Chondrocyte (in vitro differentiated cells): ENCODE results near the gene ZNF23. TPM values are rescaled to one million over a fixed set of nuclear protein-coding genes. Genes with fewer than 3 reads are reported as not detected.

ENCODE experiments used
- DNase-seq: peaks from one replicate; pipeline ENCODE4 v3.0.0; 2021; ENCODE audit warnings: mixed read lengths, low spot score
- H3K27ac Mint-ChIP-seq: one replicate; pipeline ENCODE4 v1.8.0; 2021; ENCODE audit warnings: mild to moderate bottlenecking, moderate library complexity, mixed read lengths; ENCODE audit not compliant: unreplicated experiment
- H3K27me3 Mint-ChIP-seq: 2 replicates; pipeline ENCODE4 v1.8.0; 2021; ENCODE audit warnings: low read depth, mixed read lengths
- H3K36me3 Mint-ChIP-seq: 2 replicates; pipeline ENCODE4 v1.8.0; 2021; ENCODE audit warnings: low read depth, mixed read lengths
- H3K4me1 Mint-ChIP-seq: 2 replicates; pipeline ENCODE4 v1.8.0; 2021; ENCODE audit warnings: low read depth, mild to moderate bottlenecking, mixed read lengths
- H3K4me3 Mint-ChIP-seq: one replicate; pipeline ENCODE4 v1.8.0; 2021; ENCODE audit warnings: mild to moderate bottlenecking, moderate library complexity, mixed read lengths; ENCODE audit not compliant: unreplicated experiment
- H3K9me3 Mint-ChIP-seq: 2 replicates; pipeline ENCODE4 v1.8.0; 2021; ENCODE audit warnings: low read depth, mixed read lengths
- total RNA-seq: library from RNA; stranded (reverse); gene quantifications from 3 replicates; pipeline ENCODE4 v1.2.1, GENCODE V29; 2021
- TF ChIP-seq, protein P1 (sequence below): fragments of 200-600 bp; sonication (generic); IDR thresholded peaks from 2 replicates; pipeline ENCODE4 v1.5.0; 2021; ENCODE audit warnings: antibody characterized with exemption, mild to moderate bottlenecking, moderate library complexity

ZNF23 gene
- total RNA-seq, 1 donor from 2014 or later, result 10.4 TPM

DNA sequence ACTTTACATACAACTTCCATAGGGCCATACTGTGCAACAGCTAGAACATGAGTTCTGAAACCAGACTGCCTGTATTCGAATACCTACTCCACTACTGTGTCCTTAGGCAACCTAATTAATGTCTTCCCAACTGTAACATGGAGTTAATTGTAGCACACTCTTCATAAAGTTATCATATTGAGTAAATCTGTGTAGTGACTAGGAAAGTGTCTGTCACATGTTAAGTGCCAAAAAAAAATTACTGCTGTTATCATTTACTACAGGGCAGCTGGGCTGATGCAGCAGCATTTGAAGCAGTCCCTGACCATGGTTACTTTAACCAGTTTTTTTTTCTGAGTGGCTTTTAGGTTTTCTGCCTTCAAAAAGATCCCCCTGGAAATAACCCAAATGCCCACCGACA lies 10.9 kb upstream of the ZNF23 start:
- Mint-ChIP-seq H3K27me3 (no peaks in the 10 kb centered on the region), H3K9me3 (no peaks in the 10 kb centered on the region)

DNA sequence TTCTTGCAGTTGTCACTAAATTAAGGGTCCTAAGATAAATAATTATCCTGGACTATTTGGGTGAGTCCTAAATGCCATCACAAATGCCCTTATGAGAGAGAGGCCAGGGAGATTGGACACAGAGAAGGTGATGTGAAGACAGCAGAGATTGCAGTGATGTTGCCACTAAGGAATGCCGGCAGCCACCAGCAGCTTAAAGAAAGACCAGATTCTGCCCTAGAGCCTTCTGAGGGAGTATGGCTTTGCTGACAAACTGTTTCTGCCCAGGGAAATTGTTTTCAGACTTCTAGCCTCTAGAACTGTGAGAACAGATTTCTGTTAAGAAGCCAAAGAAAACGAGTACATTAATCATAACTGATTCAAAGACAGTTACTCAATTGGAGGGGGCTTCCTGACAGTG lies 10.0 kb upstream of the ZNF23 start:
- H3K4me3 Mint-ChIP-seq, result no peak overlapping the region
- TF ChIP-seq, protein P1, sequence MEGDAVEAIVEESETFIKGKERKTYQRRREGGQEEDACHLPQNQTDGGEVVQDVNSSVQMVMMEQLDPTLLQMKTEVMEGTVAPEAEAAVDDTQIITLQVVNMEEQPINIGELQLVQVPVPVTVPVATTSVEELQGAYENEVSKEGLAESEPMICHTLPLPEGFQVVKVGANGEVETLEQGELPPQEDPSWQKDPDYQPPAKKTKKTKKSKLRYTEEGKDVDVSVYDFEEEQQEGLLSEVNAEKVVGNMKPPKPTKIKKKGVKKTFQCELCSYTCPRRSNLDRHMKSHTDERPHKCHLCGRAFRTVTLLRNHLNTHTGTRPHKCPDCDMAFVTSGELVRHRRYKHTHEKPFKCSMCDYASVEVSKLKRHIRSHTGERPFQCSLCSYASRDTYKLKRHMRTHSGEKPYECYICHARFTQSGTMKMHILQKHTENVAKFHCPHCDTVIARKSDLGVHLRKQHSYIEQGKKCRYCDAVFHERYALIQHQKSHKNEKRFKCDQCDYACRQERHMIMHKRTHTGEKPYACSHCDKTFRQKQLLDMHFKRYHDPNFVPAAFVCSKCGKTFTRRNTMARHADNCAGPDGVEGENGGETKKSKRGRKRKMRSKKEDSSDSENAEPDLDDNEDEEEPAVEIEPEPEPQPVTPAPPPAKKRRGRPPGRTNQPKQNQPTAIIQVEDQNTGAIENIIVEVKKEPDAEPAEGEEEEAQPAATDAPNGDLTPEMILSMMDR, result no peak
- H3K27me3 Mint-ChIP-seq, result no peaks in the 10 kb centered on the region
- no peak overlapping the region for H3K27ac Mint-ChIP-seq
- peaks cover 20% of the 10 kb centered on the region for H3K36me3 Mint-ChIP-seq
- no peak for DNase-seq
- peaks cover 19% of the 10 kb centered on the region for H3K4me1 Mint-ChIP-seq
- H3K9me3 Mint-ChIP-seq, result no peaks in the 10 kb centered on the region

More for the DNA sequence above, 10.9 kb upstream of the ZNF23 start:
- TF ChIP-seq, protein P1, result no peak
- Mint-ChIP-seq H3K27ac (no peak overlapping the region), H3K4me3 (no peak overlapping the region), H3K4me1 (peaks cover 19% of the 10 kb centered on the region), H3K36me3 (peaks cover 26% of the 10 kb centered on the region)
- DNase-seq, result no peak

DNA sequence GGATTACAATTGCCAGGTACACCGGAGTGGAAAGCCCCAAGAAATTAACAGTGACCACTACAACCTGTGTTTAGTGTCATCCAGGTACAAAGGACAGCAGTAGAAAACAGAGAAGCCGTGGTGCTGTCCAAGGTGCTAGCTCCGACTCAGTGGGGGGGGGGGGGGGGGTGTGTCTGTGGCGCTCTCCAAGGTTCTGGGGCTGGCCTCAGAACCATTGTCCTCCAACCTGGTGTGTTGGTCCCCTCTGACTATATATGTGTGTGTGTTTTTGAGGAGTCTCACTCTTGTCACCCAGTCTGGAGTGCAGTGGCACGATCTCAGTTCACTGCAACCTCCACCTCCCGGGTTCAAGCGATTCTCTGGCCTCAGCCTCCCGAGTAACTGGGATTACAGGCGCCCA lies 5.8 kb upstream of the ZNF23 start:
- H3K36me3 Mint-ChIP-seq, result no peaks in the 10 kb centered on the region
- TF ChIP-seq, protein P1, result no peak
- peaks cover 6% of the 10 kb centered on the region for H3K4me1 Mint-ChIP-seq
- H3K4me3 Mint-ChIP-seq, result no peak overlapping the region
- no peak overlapping the region for H3K27ac Mint-ChIP-seq
- no peaks in the 10 kb centered on the region for H3K9me3 Mint-ChIP-seq
- no peaks in the 10 kb centered on the region for H3K27me3 Mint-ChIP-seq
- no peak for DNase-seq

DNA sequence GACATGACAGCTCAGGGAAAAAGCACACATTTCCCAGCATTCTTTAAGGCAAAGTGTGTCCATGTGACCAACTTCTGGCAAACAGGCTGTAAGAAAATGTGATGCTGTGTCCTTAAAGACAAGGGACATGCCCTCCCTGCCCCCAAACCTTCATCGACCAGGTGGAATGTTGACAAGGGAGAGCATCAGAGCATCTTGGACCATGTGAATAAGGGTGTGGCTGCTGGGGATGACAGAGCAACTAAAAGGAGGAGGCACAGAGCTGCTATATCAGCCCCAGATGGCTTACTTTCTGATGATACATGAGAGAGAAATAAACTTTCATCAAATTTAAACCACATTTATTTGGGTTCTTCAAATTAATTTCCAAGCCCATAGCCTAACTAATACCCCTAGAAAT lies 2.2 kb upstream of the ZNF23 start:
- H3K9me3 Mint-ChIP-seq, result no peaks in the 10 kb centered on the region
- no peak for DNase-seq
- H3K27me3 Mint-ChIP-seq, result no peaks in the 10 kb centered on the region
- no peak overlapping the region for H3K27ac Mint-ChIP-seq
- H3K36me3 Mint-ChIP-seq, result no peaks in the 10 kb centered on the region
- TF ChIP-seq, protein P1, result no peak
- H3K4me3 Mint-ChIP-seq, result no peak overlapping the region
- peaks cover 33% of the 10 kb centered on the region for H3K4me1 Mint-ChIP-seq

DNA sequence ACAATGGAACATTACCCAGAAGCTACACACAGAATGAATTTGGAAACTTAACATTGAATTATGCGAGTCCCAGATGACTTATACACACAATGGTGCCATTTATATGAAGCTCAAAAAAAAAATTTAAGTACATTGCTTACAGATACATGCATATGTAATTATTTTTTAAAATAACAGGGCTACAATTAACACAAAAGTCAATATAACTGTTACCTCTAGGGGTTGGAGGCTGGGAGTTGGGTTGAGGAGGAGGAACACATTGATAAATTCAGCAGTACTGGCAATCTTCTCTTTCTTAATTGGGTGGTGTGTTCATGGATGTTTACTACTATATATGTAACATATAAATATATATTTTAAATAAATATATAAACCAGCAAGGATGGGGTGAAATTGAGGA lies 1.1 kb downstream of the ZNF23 start:
- H3K27ac Mint-ChIP-seq, result peak overlapping the region; percentile 75
- no peaks in the 10 kb centered on the region for H3K9me3 Mint-ChIP-seq
- H3K4me3 Mint-ChIP-seq, result peak overlapping the region; percentile 33
- peaks cover 36% of the 10 kb centered on the region for H3K4me1 Mint-ChIP-seq
- DNase-seq, result no peak
- peaks cover 8% of the 10 kb centered on the region for H3K36me3 Mint-ChIP-seq
- TF ChIP-seq, protein P1, result no peak
- H3K27me3 Mint-ChIP-seq, result no peaks in the 10 kb centered on the region
